ENCODE measurements around the gene FABP3. TPM values are rescaled to one million over a fixed set of nuclear protein-coding genes. Genes with fewer than 3 reads are reported as not detected.

The FABP3 gene
- total RNA-seq, 2 experiments from 2014 or later = 0.62 TPM; not detected in 1

- H3K27me3 Mint-ChIP-seq = no peaks in the 10 kb centered on the region
- peaks cover 1% of the 10 kb centered on the region for H3K36me3 Mint-ChIP-seq
- POLR2A ChIA-PET = no interaction called here
- no peak for DNase-seq
- H3K4me3 Mint-ChIP-seq = no peak overlapping the region
- no peaks in the 10 kb centered on the region for H3K4me1 Mint-ChIP-seq
- H3K9me3 Mint-ChIP-seq = no peaks in the 10 kb centered on the region
- no peak for ATAC-seq (ENCODE audit: low read depth)
- H3K27ac Mint-ChIP-seq = no peak overlapping the region
Measured at GRCh38 chr1:31348449-31348848, 24.4 kb downstream of the FABP3 start.

- Mint-ChIP-seq H3K27ac (no peak overlapping the region), H3K4me1 (no peaks in the 10 kb centered on the region), H3K9me3 (no peaks in the 10 kb centered on the region), H3K4me3 (no peak overlapping the region), H3K36me3 (peaks cover 5% of the 10 kb centered on the region), H3K27me3 (no peaks in the 10 kb centered on the region)
- DNase-seq (no peak), ATAC-seq (ENCODE audit: low read depth) (no peak)
- POLR2A ChIA-PET = no interaction called here
Measured at GRCh38 chr1:31346785-31347184, 26.1 kb downstream of the FABP3 start.

- no peak for ATAC-seq (ENCODE audit: low read depth)
- Mint-ChIP-seq H3K4me1 (no peaks in the 10 kb centered on the region), H3K4me3 (no peak overlapping the region), H3K27ac (no peak overlapping the region), H3K36me3 (peaks cover 5% of the 10 kb centered on the region), H3K9me3 (no peaks in the 10 kb centered on the region), H3K27me3 (no peaks in the 10 kb centered on the region)
- DNase-seq = no peak
- POLR2A ChIA-PET = no interaction called here
Measured at GRCh38 chr1:31345635-31346034, 27.2 kb downstream of the FABP3 start.

- Mint-ChIP-seq H3K27me3 (no peaks in the 10 kb centered on the region), H3K4me3 (no peak overlapping the region), H3K9me3 (no peaks in the 10 kb centered on the region), H3K36me3 (peaks cover 4% of the 10 kb centered on the region), H3K27ac (no peak overlapping the region), H3K4me1 (no peaks in the 10 kb centered on the region)
- DNase-seq (no peak), ATAC-seq (ENCODE audit: low read depth) (no peak)
- POLR2A ChIA-PET = no interaction called here
Measured at GRCh38 chr1:31344503-31344902, 28.4 kb downstream of the FABP3 start.

- Mint-ChIP-seq H3K36me3 (peaks cover 2% of the 10 kb centered on the region), H3K9me3 (no peaks in the 10 kb centered on the region), H3K4me1 (no peaks in the 10 kb centered on the region), H3K4me3 (no peak overlapping the region), H3K27ac (no peak overlapping the region), H3K27me3 (no peaks in the 10 kb centered on the region)
- DNase-seq (no peak), ATAC-seq (ENCODE audit: low read depth) (no peak)
- POLR2A ChIA-PET = no interaction called here
Measured at GRCh38 chr1:31336687-31337467, 36.0 kb downstream of the FABP3 start.

DNA sequence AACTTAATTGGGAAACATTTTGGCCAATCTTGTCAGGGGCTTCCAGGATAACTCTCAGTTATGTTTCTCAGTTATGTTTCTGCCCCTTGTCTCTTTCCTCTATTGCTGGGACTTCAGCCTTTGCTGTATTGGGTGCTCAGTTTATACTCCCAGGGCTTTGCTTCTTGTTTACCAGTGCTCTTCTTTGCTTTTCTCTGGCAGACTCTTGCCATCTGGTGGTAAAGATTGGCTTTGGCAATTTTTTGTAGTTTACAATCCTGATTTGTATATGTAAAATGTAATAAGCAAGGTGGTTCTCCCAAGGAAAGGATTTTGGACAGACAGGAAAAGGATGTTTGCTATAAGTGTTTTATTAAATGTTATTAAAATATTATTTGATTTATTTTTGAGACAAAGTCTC lies 37.9 kb downstream of the FABP3 start:
- POLR2A ChIA-PET = no interaction called here
- no peak overlapping the region for H3K4me3 Mint-ChIP-seq
- no peak for DNase-seq

GRCh38 chr1:31327381-31327780 lies 45.5 kb downstream of the FABP3 start:
- Mint-ChIP-seq H3K36me3 (peaks cover 11% of the 10 kb centered on the region), H3K27ac (no peak overlapping the region), H3K27me3 (no peaks in the 10 kb centered on the region), H3K4me3 (no peak overlapping the region), H3K4me1 (no peaks in the 10 kb centered on the region), H3K9me3 (no peaks in the 10 kb centered on the region)
- ATAC-seq (ENCODE audit: low read depth) (no peak), DNase-seq (no peak)
- POLR2A ChIA-PET = no interaction called here

More for the DNA sequence above, 37.9 kb downstream of the FABP3 start:
- H3K36me3 Mint-ChIP-seq = peaks cover 11% of the 10 kb centered on the region
- no peaks in the 10 kb centered on the region for H3K9me3 Mint-ChIP-seq
- no peak for ATAC-seq (ENCODE audit: low read depth)
- no peaks in the 10 kb centered on the region for H3K4me1 Mint-ChIP-seq
- no peaks in the 10 kb centered on the region for H3K27me3 Mint-ChIP-seq
- no peak overlapping the region for H3K27ac Mint-ChIP-seq

DNA sequence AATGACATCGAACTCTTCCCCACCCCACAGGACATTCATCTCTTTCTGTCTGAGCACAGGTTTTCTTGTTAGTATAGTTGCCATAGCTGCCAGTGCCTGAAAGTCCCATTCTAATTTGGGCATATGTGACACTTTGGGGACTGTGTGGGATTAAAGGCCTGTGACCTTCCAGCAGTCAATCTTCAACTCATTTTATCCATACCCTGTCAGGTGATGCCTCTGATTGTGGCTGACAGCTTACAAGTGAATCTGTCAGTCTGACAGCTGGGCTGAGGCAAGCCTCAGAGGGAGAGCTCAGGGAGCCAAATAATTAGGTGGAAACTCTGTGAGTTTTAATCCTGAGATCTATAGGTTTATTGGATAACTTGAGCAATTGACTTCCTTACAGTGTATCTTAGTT lies 46.4 kb downstream of the FABP3 start:
- Mint-ChIP-seq H3K27ac (no peak overlapping the region), H3K4me1 (no peaks in the 10 kb centered on the region), H3K36me3 (peaks cover 12% of the 10 kb centered on the region), H3K9me3 (no peaks in the 10 kb centered on the region), H3K27me3 (no peaks in the 10 kb centered on the region), H3K4me3 (no peak overlapping the region)
- POLR2A ChIA-PET = no interaction called here
- ATAC-seq (ENCODE audit: low read depth) (no peak), DNase-seq (no peak)

DNA sequence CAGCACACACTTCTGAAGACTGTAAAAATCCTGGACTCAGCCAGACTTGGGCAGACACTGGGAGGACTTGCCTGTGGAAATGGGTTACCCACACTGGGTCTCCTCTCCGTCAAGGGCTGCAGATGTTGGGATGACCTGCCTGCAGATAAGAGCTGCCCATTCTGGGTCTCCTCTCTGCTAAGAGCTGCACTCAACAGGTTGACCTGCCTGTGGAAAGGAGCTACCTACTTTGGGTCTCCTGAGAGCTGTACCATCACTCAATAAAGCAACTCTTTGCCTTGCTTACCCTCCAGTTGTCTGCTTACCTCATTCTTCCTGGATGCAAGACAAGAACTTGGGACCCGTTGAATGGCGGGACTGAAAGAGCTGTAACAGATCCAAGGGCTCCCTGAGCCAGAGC lies 47.9 kb downstream of the FABP3 start:
- Mint-ChIP-seq H3K4me3 (no peak overlapping the region), H3K9me3 (no peaks in the 10 kb centered on the region), H3K36me3 (peaks cover 12% of the 10 kb centered on the region), H3K27ac (no peak overlapping the region), H3K27me3 (no peaks in the 10 kb centered on the region), H3K4me1 (no peaks in the 10 kb centered on the region)
- no peak for ATAC-seq (ENCODE audit: low read depth)
- no peak for DNase-seq
- POLR2A ChIA-PET = no interaction called here

GRCh38 chr1:31324093-31324492 lies 48.8 kb downstream of the FABP3 start:
- Mint-ChIP-seq H3K4me1 (no peaks in the 10 kb centered on the region), H3K27me3 (no peaks in the 10 kb centered on the region), H3K4me3 (no peak overlapping the region), H3K36me3 (peaks cover 13% of the 10 kb centered on the region), H3K27ac (no peak overlapping the region), H3K9me3 (no peaks in the 10 kb centered on the region)
- POLR2A ChIA-PET = no interaction called here
- DNase-seq (no peak), ATAC-seq (ENCODE audit: low read depth) (no peak)

DNA sequence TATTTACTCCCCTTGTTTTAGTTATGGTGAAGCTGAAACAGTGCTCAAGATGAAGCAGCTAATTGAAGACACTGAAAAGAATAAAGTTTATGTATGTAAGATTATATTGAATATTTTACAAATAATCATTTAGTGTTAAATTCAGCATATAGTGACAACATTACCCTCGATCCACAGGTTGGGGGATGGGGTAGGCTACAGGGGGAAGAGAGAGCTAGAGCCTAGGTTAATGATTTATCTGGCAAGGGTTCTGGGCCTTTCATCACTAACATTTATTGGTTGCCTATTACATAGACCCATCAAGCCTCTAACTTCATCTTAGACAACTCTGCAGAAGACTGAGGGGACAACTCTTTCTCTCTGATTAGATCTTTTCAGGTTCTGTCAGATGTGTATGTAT lies 54.7 kb downstream of the FABP3 start:
- no peaks in the 10 kb centered on the region for H3K27me3 Mint-ChIP-seq
- H3K4me1 Mint-ChIP-seq = no peaks in the 10 kb centered on the region
- ATAC-seq (ENCODE audit: low read depth) (no peak), DNase-seq (no peak)
- POLR2A ChIA-PET = no interaction called here
- H3K9me3 Mint-ChIP-seq = no peaks in the 10 kb centered on the region
- no peak overlapping the region for H3K27ac Mint-ChIP-seq
- H3K36me3 Mint-ChIP-seq = peaks cover 21% of the 10 kb centered on the region
- H3K4me3 Mint-ChIP-seq = no peak overlapping the region

DNA sequence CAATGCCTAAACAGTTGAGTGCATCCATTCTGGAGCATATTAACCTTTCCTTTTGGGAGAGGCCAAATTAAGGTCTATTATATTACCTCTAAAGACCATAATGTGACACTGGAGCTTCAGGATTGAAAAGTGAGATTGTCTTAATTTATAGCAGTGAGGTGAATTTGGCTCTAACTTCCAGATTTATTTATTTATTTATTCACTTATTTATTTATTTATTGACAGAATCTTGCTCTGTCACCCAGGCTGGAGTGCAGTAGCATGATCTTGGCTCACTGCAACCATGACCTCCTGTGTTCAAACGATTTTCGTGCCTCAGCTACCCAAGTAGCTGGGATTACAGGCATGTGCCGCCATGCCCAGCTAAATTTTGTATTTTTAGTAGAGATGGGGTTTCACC lies 57.0 kb downstream of the FABP3 start:
- H3K4me1 Mint-ChIP-seq = no peaks in the 10 kb centered on the region
- H3K27me3 Mint-ChIP-seq = no peaks in the 10 kb centered on the region
- no peak overlapping the region for H3K4me3 Mint-ChIP-seq
- POLR2A ChIA-PET = no interaction called here
- DNase-seq (no peak), ATAC-seq (ENCODE audit: low read depth) (no peak)
- peaks cover 23% of the 10 kb centered on the region for H3K36me3 Mint-ChIP-seq
- H3K27ac Mint-ChIP-seq = no peak overlapping the region
- H3K9me3 Mint-ChIP-seq = no peaks in the 10 kb centered on the region
